GM21576 (cell line): ENCODE data around the gene RSPH9.
A peak's percentile ranks its signal among the peaks of the same experiment; 100 is the strongest.

Source experiments
- ATAC-seq: cut with Tn5 transposase; IDR thresholded peaks from one replicate; pipeline ENCODE4 v1.9.1; 2021; ENCODE audit warnings: mild to moderate bottlenecking, moderate library complexity; ENCODE audit not compliant: unreplicated experiment

Gene RSPH9

DNA sequence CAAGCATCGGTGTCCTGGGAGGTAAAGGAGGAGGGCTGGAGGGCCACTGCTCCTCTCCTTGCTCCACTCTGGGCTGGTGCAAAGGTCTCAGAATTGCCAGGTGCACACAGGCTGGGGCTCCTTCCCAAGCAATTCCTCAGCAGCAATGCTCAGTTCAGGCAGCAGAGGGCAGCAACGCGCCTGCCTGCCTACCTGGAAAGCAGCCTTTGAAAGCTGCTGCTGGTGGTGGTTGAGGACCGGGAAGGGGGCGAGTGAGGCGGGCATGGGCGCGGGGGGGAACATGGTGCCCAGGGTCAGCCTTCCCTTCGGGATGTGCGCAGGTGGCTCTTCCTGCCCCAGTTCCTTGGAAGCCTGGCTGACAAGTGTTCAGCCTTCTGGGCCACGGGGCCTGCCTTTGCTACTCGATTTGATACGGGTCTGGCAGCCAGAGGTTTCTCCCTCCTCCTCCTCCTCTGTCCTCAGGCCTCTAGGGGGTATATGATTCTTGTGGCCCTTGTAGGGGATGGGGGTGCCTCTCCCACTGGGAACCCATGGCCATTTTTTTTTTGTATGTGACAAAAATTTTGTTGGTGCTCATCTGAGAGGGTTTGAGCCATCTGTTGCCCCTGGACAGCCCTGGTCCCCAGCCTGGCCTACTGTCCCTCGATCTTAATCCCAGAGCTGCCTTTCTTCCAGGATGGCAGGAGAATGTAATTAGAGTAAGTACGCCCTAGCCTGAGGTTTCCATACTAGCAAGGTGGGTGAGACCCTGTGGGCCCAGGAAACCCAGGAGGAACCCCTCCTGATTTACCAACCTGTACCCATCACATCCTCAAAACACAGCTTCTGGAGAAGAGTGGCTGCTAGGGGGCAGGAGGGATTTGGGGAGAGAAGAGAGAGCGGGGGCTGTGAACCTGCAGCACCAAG lies 22.7 kb downstream of the RSPH9 start:
- peak; percentile 37 for ATAC-seq

DNA sequence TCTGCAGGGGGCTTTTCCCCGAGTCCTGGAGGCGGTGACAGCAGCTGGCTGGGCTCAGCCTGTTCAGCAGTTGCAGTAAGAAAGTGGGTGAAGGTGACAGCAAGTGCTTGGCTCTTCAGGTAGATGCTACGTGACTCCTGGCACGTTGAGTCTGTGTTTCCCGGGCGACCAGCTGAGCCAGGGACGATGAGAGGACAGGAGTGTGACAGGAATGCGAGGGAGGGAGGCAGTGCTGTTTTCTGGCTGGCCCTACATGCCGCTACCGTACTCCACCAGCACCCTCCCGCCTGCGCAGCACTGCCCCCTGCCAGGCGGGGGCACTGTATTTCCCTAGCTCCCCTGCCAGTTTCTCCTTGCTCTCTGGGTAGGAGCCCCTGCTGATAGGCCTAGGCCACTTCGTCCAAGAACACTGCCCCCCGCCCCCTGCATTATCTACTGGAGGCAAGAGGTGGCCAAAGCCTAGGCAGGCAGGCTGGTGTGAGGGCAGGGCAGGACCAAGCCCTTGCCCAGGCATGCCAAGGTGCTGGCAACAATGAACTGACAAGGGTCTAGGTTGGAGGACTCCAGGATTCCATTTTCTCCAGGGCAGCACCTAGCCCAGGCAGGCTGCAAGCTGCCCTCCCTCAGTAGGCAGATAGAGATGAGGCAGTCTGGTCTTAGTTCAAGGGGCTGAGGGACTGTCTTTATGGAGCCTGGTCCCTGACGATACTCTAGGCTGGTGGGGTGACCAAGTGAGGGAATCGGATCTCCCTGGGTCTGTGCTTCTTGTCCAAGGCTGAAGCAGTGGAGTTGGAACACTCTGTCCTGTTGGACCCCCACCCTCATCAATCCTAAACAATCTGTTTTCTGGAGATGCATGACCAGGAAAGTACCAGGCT lies 23.6 kb downstream of the RSPH9 start:
- ATAC-seq = peak; percentile 51

GRCh38 chr6:43669050-43669921 lies 24.4 kb downstream of the RSPH9 start:
- no peak for ATAC-seq

DNA sequence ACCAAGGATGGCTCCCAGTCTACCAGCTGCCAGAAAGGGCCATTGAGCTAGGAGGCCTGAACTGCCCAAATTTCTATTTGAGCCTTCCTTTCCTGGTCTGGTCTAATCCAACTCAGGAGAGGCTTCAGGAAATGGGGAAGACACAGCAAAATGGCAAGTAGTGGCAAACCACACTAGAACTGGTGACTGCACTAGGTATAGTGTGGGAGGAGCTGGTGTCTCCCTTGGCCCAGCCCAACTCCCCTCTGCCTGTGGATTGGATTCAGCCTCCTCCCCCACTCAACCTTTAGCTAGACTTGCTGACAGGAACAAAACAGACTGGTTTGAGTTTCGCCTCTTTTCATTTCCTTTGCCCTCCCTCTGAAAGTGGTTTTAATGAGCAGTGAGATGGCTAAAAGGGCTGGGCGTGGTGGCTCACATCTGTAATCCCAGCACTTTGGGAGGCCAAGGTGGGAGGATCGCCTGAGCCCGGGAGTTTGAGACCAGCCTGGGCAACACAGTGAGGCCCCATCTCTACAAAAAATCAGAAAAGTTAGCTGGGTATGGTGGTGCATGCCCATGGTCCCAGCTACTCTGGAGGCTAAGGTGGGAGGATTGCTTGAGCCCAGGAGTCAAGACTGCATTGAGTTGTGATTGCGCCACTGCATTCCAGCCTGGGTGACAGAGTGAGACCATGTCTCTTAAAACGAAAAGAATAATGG lies 25.2 kb downstream of the RSPH9 start:
- ATAC-seq = no peak

DNA sequence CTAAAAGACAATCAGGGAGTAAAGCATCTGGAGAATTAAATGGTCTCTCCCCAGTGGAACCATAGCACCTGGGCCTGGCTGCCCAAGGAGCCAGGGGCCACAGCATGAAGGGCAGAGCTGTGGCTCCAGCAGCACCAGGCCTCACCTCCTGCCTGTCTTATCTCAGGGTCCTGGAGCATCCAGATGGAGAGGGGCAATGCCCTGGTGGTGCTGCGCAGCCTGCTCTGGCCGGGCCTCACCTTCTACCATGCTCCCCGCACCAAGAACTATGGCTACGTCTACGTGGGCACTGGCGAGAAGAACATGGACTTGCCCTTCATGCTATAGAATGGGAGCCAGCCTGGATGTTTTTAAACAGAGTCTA lies 25.8 kb downstream of the RSPH9 start:
- no peak for ATAC-seq

DNA sequence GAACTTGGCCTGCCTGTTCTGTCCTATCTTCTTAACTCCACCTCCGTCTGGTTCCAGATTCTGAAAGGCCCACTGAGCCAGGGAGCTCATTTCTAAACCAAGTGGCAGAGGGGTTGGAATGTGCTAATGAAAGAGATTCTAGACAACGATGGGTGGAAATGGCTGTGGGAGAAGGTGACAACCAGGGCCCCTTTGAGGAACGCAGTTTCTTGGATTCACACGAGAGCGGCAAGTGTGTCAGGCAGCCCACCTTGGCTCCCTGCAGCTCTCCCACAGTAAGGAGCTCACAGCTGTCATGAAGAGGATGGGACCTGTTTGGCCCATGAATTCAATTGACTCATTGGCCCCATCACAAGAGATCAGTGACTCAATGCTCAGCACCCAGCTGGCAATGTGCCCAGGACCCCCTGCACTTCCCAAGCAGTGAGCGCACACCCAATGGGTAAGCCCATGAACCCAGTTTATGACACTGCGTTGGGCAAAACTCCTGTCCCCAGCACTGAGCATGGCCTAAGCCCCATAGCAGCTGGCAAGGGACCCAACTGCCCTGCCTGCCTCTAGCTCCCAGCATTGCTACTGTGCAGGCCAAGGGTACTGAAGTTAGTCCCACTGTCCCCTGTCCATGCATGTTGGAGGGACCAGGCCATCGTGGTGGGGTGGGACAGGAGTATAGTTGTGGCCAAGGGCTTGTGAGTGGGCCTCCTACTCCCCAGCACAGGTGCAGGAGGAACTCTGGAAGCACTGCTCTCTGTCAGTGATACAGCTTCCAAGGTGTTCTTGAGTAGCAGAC lies 26.4 kb downstream of the RSPH9 start:
- ATAC-seq = no peak

DNA sequence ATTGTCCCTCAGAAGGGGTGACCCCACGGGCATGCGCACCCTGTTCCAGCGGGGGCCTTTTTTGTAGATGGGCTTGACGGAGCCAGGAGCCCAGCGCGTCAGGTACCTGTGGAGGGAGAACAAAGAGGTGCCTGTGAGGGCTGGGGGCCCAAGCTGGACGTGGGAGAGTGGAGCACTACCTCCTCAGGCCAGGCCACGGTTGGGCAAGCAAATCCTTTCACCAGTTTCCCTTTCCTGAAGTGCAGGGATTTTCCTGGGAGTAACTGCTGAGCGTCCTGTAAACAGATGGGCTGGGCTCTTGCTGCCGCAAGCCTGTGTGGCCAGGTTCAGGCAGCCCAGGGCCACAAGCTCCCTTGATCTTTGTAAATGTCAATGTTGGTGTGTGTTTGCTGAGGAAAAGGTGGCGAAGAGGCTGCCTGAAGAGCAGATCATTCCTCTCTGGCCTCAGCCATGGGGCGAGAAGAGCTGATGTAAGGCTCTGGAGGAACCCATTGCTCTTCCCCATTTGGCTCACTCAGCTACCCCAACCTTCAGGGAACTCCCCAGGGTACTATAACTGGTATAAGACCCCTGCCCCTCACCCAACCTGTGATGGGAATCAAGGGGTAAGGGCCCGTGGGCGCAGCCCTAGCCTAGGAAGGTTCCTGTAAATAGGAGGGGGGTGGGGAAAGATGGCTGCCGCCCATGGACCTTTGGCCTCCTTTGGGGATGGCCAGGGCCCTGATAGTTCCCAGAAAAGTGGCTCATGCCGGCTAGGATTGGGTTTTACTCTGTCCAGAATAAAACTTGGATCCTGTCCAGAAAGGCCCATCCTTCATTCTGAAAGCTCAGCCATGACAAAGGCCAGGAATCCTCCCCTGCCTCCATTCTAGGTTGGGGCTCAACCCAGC lies 27.2 kb downstream of the RSPH9 start:
- no peak for ATAC-seq

DNA sequence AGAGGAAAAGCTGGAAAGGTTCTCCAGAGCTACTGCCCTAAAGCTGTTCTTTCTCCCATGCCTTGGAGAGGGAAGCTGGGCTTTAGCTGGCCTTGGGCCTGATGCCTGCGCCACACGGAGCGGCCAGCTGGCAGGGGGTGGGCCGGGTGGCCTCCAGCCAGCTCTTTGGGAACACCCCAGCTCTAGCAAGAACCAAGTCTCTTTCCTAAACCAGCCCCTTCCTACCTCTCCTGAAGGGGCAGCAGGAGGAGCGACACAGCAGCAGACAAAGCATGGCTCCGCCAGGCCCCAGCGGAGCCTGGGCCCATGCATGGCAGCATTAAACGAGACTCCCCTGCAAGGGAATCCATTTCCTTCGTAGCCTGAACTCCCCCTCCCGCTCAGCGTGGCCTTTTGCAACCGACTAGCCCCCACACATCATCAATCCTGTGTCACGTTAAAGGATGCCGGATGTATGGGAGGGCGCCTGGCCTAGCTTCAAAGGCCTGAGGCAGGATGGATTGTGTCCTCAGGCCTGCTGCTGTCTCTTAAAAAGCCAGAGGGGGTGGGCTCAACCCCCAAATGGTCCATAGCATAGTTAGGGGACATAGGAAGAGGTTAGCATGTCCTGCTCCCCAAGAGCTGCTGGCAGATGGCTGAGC lies 28.7 kb downstream of the RSPH9 start:
- no peak for ATAC-seq

DNA sequence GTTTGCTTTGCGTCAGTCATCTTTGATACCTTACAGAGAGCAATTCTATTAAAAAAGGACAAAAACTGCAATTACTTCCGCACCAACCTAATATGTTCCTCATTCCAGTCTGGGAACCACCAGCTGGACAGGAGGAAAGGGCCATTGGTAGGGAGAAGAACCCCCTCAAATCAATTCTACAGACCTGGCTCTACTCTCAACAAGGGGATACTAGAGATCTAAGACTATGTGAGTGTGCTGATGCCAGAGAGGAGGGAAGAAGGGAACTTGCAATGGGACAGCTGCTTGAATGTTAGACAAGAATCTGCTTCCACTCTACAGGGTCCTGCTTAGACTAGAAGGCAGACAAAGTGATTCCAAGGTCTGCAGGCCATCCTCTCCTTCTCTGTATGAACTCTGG lies 29.5 kb downstream of the RSPH9 start:
- ATAC-seq = no peak

- no peak for ATAC-seq
Observed at GRCh38 chr6:43674921-43675320, 30.1 kb downstream of the RSPH9 start.

- no peak for ATAC-seq
Observed at GRCh38 chr6:43676962-43677606, 32.2 kb downstream of the RSPH9 start.

GRCh38 chr6:43677759-43678158 lies 32.9 kb downstream of the RSPH9 start:
- ATAC-seq = no peak

DNA sequence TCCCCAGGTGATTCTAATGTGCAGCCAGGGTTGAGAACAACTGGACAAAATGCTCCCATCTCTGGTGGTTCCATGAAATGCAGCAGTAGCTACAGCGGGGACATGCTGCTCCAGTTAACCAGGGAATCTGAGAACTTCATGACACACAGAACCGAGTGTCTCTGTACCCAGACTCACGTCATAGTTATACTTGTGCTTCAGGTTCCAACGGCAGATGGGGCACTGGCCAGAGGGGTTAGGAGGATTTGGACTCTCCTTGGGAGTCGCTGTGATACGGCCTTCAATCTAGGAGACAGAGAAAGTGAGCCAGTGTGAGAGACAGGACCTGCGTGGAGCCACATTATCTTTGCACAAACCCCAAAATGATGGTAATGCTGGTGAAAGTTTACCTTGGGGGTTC lies 33.5 kb downstream of the RSPH9 start:
- no peak for ATAC-seq

GRCh38 chr6:43679057-43679456 lies 34.2 kb downstream of the RSPH9 start:
- no peak for ATAC-seq

DNA sequence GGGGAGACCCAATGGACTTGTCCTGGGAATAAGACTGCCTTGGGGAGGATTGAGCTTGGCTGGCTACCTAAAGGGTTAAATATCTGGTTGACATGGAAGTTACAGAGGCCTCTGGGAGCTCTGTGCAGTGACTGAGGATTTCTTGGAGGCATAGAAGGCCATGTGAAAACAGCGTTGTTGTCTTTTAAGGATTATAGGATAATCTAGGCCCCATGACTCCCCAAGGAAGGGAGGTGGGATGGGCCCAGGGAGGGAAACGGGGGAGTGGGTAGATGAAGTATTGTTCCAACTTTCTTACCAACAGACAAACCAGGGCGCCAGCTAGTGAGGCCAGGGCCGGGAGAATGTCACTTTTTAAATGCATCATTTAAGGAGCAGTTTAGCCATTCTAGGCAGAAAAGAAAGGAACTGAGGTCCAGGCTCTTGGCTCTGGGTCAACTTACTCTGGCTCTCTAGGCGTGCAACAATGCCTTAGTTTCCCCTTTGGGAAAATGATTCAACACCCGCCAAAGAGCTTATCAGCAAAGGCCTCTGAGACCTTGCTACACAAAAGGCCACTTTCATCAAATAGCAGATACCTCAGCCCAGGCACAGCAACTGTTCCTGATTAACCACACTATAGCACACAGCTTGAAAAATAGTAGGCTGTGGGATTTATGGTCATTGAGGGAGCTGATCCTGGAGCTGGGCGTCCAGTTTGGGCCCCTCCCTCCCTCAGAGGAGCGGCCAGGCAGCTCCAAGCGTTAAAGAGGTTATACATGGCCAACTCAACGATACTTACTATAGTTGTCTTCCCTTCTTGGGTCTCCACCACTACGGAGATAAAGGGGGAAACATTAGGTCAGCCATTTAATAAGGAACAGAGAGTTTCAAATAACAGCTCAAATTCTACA lies 35.7 kb downstream of the RSPH9 start:
- ATAC-seq = no peak

- no peak for ATAC-seq
Observed at GRCh38 chr6:43681303-43681702, 36.5 kb downstream of the RSPH9 start.
